ENCODE measurements around the gene MTURN.

MTURN gene

GRCh38 chr7:30166155-30166840 lies 31.5 kb downstream of the MTURN start:
- TF ChIP-seq CTCF (IDR thresholded peaks at IDR 0.05; ENCODE audit: low read depth, low read length, missing control alignments): no peak
- no peak for DNase-seq (ENCODE audit: low read depth)

GRCh38 chr7:30166841-30167235 lies 32.1 kb downstream of the MTURN start:
- no peak for TF ChIP-seq CTCF (IDR thresholded peaks at IDR 0.05; ENCODE audit: low read depth, low read length, missing control alignments)

More at GRCh38 chr7:30166155-30166840, 31.5 kb downstream of the MTURN start:
- no peak overlapping the region for H3K4me3 ChIP-seq (ENCODE audit: low read depth, low read length)

GRCh38 chr7:30167901-30168300 lies 33.1 kb downstream of the MTURN start:
- H3K4me3 ChIP-seq (ENCODE audit: low read depth, low read length): no peak overlapping the region
- TF ChIP-seq CTCF (IDR thresholded peaks at IDR 0.05; ENCODE audit: low read depth, low read length, missing control alignments): no peak
- DNase-seq (ENCODE audit: low read depth): no peak

More at GRCh38 chr7:30166841-30167235, 32.1 kb downstream of the MTURN start:
- H3K4me3 ChIP-seq (ENCODE audit: low read depth, low read length): no peak overlapping the region
- DNase-seq (ENCODE audit: low read depth): no peak

GRCh38 chr7:30168835-30169573 lies 34.2 kb downstream of the MTURN start:
- H3K4me3 ChIP-seq (ENCODE audit: low read depth, low read length): no peak overlapping the region
- no peak for TF ChIP-seq CTCF (IDR thresholded peaks at IDR 0.05; ENCODE audit: low read depth, low read length, missing control alignments)
- no peak for DNase-seq (ENCODE audit: low read depth)

GRCh38 chr7:30169579-30169978 lies 34.8 kb downstream of the MTURN start:
- no peak for DNase-seq (ENCODE audit: low read depth)
- H3K4me3 ChIP-seq (ENCODE audit: low read depth, low read length): no peak overlapping the region
- no peak for TF ChIP-seq CTCF (IDR thresholded peaks at IDR 0.05; ENCODE audit: low read depth, low read length, missing control alignments)

- DNase-seq (ENCODE audit: low read depth): no peak
- TF ChIP-seq CTCF (IDR thresholded peaks at IDR 0.05; ENCODE audit: low read depth, low read length, missing control alignments): no peak
- H3K4me3 ChIP-seq (ENCODE audit: low read depth, low read length): no peak overlapping the region
Observed at GRCh38 chr7:30170476-30171205, 35.9 kb downstream of the MTURN start.
